Astrocyte of the cerebellum (primary cell): ENCODE measurements around the gene FZR1.
"Not testable (repeated sequence)": the region's sequence is repeated elsewhere in the genome, so short reads cannot be mapped to it uniquely, and the experiment has no call there.

Experiments used
- DNase-seq: peaks from one replicate; pipeline ENCODE4 v3.0.0-alpha.2; 2011; ENCODE audit warnings: low read depth
- H3K4me3 ChIP-seq: 2 replicates; pipeline ENCODE4 v1.5.1; 2011; ENCODE audit warnings: mild to moderate bottlenecking, low read depth, low read length, moderate library complexity
- CTCF ChIP-seq: IDR thresholded peaks from 2 replicates; pipeline ENCODE4 v1.5.1; 2012; ENCODE audit warnings: low read length, low read depth, moderate library complexity, mild to moderate bottlenecking; ENCODE audit errors: missing control alignments
- in situ Hi-C: cut with HindIII; loops from 2 replicates; pipeline ENCODE4 v1.10.0; 2017; ENCODE audit warnings: low sequenced_read_pairs

Gene FZR1

GRCh38 chr19:3503036-3503572 is 3.0 kb upstream of the FZR1 start:
- no peak for TF ChIP-seq CTCF
- no peak overlapping the region for H3K4me3 ChIP-seq
- DNase-seq = no peak
- in situ Hi-C loops = no loop called here

- DNase-seq = no peak
- no peak for TF ChIP-seq CTCF
- in situ Hi-C loops = no loop called here
- no peak overlapping the region for H3K4me3 ChIP-seq
Observed at GRCh38 chr19:3504735-3505134, 1.4 kb upstream of the FZR1 start.

GRCh38 chr19:3506384-3507340 is 551 bp downstream of the FZR1 start:
- in situ Hi-C loops = no loop called here
- no peak for TF ChIP-seq CTCF
- H3K4me3 ChIP-seq = peak overlapping the region; percentile 87
- DNase-seq = no peak

DNA sequence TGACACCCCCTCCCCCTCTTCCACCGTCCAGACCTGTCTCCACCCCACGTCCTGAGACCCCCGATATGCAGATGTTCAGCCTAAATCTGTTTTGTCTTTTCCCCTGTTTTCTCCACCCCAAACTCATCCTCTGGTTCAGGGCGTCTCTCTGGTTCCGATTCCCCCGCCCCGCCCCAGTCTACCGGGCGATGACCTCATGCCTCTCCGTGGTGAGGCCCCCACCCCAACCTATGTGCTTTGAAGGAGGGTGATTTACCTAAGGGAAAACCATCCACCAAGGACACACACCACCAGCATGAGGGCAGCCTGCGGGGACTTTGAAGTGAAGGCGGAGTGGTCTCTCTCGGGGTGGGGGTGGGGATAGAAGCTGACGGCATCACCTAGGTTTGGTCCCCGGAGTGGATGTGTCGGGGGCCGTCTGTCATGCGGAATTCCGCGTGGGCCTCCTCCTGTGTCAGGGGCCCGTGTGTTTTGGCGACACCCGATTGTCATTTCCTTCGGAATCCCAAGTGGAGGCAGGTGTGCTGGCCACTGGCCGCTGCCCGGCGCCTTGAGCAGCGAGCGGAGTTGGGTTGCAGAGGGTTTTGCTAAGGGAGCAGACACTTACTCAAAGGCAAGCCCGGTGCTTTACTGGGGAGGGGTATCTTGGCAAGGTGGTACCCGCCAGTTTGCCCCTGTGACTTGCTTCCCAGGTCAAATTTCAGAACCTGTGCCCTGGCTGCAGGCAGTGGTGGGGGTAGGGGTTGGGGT is 1.4 kb downstream of the FZR1 start:
- TF ChIP-seq CTCF = no peak
- in situ Hi-C loops = no loop called here
- DNase-seq = no peak
- H3K4me3 ChIP-seq = peak overlapping the region; percentile 87

- in situ Hi-C loops, DNase-seq: not testable (repeated sequence)
- peak overlapping the region; percentile 87 for H3K4me3 ChIP-seq
Observed at GRCh38 chr19:3508121-3508661, 2.1 kb downstream of the FZR1 start.

DNA sequence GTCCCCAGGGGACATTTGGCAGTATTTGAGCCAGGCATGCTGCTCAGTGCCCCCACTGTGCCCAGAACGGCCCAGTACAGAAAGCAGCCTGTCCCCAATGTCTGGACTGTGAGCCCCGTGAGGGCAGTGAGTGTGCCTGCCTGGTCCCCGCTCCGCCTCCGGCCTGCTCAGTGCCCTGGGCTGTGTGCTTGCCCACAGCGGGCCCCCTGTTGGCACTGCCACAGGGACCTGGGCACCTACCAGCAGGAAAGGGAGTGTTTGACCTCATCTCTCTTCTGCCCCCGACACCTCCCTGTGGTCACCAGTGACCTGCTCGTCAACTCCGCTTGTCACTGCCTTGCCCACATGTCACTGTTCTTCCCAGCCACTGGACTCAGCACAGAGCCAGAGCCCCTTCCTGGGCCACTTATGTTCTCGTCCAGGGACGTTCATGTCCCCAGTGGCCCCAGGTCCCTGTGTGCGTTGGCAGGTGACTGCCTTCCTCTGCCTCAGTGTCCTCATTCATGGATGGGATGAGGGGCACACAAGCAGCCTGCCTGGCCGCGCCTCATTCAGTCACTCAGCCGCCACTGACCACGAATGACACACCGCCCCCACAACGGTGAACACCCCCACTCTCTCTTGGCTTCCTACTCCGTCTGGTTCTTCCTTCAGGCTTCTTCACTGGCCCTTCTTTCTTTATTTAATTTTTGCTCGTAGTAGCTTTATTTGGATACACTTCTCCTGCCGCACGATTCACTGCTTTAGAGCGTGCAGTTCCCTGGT is 2.8 kb downstream of the FZR1 start:
- in situ Hi-C loops = no loop called here
- DNase-seq = no peak
- TF ChIP-seq CTCF = no peak
- no peak overlapping the region for H3K4me3 ChIP-seq
